Activated naive CD4-positive, alpha-beta T cell treated with anti-CD3 and anti-CD28 coated beads, Interleukin-2, amount 50 U/mL, for 16 hours (primary cell): ENCODE measurements around the gene ACSM2B.
"Not testable (repeated sequence)": the region's sequence is repeated elsewhere in the genome, so short reads cannot be mapped to it uniquely, and the experiment has no call there.

Experiments used
- DNase-seq: peaks from one replicate; pipeline ENCODE4 v3.0.0-alpha.2; 2020

The ACSM2B gene

DNA sequence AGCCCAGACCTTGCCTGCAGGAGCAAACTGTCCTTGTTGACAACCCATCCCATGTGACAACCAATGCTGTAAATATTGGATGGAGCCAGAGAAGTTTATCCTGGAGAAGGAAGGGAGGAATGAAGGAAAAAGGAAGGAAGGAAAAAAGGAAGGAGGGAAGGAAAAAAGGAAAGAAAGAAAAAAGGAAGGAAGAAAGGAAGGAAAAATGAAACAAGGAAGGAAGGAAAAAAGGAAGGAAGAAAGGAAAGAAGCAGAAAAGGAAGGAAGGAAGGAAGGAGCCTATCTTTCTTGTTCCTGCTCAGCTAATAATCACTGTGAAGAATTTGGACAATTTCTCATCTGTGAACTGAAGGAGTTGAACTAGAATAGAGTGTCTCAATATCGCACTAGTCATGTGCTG, 56.1 kb downstream of the ACSM2B start:
- DNase-seq = no peak

DNA sequence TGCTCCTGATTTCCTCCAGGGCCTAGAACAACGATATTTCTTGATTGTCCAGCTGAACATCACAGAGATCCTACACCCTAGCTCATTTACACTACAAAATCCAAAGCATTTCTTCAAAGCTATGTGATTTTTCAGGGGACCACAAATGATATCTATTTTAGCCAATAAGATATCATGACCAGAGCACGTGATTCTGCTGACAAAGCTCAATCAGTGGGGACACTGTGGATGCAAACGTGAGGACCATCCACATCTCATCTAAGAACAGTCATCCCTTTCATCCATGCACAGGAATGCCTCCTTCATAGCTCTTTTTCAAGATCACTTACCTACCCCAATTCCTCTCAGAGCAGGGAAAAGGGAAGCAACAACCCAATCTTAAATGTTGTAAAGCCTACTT, 56.9 kb downstream of the ACSM2B start:
- no peak for DNase-seq

DNA sequence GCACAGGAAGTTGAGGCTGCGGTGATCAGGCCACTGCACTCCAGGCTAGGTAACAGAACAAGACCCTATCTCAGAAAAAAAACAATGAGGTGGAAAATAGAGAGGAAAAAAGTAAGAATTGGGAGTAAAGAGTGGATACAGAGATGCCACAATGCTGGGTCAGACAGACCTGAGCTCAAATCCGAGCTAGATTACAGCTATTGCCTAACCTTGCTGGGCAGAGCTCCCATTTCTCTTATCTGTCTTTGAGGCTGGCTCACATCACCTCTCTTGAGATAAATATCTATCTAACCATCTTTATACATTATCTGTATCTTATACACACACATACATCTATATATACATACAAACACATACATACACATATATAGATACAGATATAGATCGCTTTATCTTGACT, 59.0 kb downstream of the ACSM2B start:
- DNase-seq = no peak

DNA sequence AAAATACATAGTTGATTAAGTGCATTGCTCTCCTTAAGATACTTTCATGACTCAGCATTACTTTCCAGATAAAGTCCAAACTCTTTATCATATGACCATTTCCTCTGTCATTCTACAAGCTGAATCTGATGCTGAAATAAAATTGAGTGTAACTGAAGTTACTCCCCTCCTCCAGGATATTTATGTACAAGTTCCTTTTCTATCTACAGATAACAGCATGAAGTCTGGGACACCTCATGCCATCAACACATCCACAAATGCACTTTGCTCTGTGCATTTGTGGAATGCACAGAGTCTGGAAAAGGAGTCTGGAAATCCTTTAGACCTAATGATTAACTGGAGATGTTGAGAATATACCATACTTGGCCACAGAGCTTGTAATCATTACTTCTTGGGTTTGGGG, 60.5 kb downstream of the ACSM2B start:
- no peak for DNase-seq

DNA sequence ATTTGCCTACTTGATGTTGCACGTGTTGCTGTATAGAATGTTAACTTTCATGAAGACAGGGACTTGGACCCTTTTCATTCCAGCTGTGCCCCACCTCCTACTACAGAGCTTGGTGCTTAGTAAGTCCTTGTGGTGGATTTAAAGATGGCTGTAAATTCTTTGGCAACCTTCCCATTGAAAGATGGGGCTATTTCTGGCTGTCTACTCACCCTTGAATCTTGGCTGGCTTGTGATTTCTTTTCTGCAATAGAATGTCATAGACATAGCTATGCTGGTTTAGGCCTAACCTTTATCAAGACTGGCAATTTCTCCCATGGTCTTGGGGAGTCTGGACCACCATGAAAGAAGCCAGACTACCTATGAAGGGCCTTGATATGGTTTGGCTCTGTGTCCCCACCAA, 65.8 kb downstream of the ACSM2B start:
- no peak for DNase-seq

DNA sequence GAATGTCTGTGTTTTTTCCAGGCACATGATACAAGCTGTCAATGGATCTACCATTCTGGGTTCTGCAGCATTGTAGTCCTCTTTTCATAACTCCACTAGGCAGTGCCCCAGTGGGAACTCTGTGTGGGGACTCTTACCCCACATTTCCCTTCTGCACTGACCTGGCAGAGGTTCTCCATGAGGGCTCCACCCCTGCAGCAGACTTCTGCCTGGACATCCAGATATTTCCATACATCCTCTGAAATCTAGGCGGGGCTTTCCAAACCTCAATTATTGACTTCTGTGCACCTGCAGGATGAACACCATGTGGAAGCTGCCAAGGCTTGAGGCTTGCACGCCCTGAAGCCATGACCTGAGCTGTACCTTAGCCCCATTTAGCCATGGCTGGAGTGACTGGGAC, 68.9 kb downstream of the ACSM2B start:
- no peak for DNase-seq

DNA sequence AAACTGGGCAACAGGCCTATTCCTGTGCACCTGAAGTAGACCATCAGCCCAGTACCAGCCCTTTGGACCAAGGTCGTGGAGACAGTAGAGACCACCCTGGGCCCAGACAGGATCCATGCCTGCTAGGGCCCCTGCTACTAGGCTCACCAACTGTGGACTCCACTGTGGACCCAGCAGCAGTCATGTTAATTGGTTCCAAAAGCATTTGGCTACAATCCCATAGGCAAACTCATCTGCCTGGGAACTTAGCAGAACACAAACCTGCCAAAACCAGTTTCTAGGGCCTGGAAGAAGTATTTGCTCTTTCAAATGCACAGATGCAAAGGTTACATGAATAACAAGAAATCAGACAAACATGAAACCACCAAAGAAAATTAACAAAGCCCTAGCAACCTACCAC, 71.7 kb downstream of the ACSM2B start:
- DNase-seq = no peak

DNA sequence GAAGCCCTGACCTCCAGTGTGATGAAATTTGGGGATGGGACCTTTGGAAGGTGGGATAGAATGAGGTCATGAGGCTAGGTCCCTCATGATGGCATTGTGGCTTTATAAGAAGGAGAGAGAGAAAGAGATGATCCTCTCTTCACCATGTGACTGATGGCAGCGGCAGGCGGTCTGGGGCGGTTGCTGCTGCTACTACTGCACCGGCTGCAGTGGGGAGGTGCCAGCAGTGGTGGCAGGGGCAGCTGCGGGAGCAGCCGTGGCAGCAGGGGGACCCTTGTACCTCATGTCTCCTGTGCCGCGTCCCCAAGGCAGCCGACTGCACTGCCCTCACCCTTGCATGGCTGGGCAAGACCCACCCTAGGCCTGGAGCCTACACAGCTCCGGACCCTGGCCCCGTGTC, 84.7 kb downstream of the ACSM2B start:
- not testable (repeated sequence) for DNase-seq

DNA sequence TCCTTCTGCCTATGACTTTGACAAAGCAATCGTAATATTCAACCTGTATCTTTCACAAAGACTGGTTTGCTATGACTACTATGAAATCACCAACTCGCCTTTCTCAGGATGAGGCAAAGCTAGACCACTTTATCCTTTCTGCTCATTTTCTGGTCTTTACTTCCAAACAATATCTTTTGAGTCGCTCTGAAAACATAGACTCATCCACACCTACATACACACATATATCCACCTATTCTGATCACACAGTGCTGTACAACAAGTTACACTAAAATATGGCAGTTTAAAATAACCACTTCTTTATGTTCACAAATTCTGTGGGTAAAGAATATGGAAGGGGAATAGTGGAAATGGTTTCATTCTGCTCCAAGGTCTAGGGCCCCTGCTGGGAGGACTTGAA, 85.2 kb downstream of the ACSM2B start:
- not testable (repeated sequence) for DNase-seq
